Caco-2 (cell line): ENCODE data around the gene TMEM201. TPM values are rescaled to one million over a fixed set of nuclear protein-coding genes. Genes with fewer than 3 reads are reported as not detected.

Source experiments
- BruUV-seq: library from RNA; stranded (reverse); fragments of 400-500 nt; replicated peaks from 2 replicates; lab custom pipeline; 2021; lab: Mats Ljungman, UMichigan
- CTCF ChIA-PET: fragments of 300-600 bp; sonication (Branson Sonifier 250); formaldehyde crosslinking; loops from one replicate; lab custom pipeline; 2022; ENCODE audit warnings: antibody characterized with exemption; lab: Charles Lee
- POLR2A ChIA-PET: fragments of 300-600 bp; sonication (Branson Sonifier 250); formaldehyde crosslinking; loops from one replicate; lab custom pipeline; 2022; ENCODE audit warnings: antibody characterized with exemption; lab: Charles Lee
- DNase-seq, 2 experiments: peaks; one replicate each; pipeline versions ENCODE4 v3.0.0 to v3.0.0-alpha.2; 2020 to 2022
- H3K27me3 ChIP-seq: replicated peaks from 2 replicates; pipeline ENCODE4 v1.6.0; 2011; ENCODE audit warnings: low read length; ENCODE audit not compliant: control insufficient read depth, insufficient read depth
- H3K36me3 ChIP-seq: 2 replicates; pipeline ENCODE4 v1.5.1; 2011; ENCODE audit warnings: low read length; ENCODE audit not compliant: control insufficient read depth, insufficient read depth
- H3K4me1 ChIP-seq: fragments of 250-450 bp; sonication (Bioruptor Pico); 2 replicates; pipeline ENCODE4 v1.5.1; 2020; ENCODE audit warnings: mild to moderate bottlenecking
- H3K4me3 ChIP-seq: 2 replicates; pipeline ENCODE4 v1.5.1; 2011; ENCODE audit warnings: low read depth, mild to moderate bottlenecking, control low read depth, low read length
- H3K9me3 ChIP-seq: fragments of 250-450 bp; sonication (Bioruptor Pico); 2 replicates; pipeline ENCODE4 v1.5.1; 2020; ENCODE audit warnings: mild to moderate bottlenecking, moderate library complexity
- H3K27ac Mint-ChIP-seq: one replicate; pipeline ENCODE4 v1.8.0; 2022; ENCODE audit warnings: mixed read lengths; ENCODE audit not compliant: unreplicated experiment
- H3K27me3 Mint-ChIP-seq: one replicate; pipeline ENCODE4 v1.8.0; 2022; ENCODE audit warnings: mixed read lengths; ENCODE audit not compliant: insufficient read depth, unreplicated experiment
- H3K36me3 Mint-ChIP-seq: one replicate; pipeline ENCODE4 v1.8.0; 2022; ENCODE audit warnings: mild to moderate bottlenecking, mixed read lengths; ENCODE audit not compliant: insufficient read depth, unreplicated experiment
- H3K4me1 Mint-ChIP-seq: one replicate; pipeline ENCODE4 v1.8.0; 2022; ENCODE audit warnings: low read depth, mixed read lengths; ENCODE audit not compliant: unreplicated experiment
- H3K4me3 Mint-ChIP-seq: one replicate; pipeline ENCODE4 v1.8.0; 2022; ENCODE audit warnings: mild to moderate bottlenecking, moderate library complexity, mixed read lengths; ENCODE audit not compliant: unreplicated experiment
- H3K9me3 Mint-ChIP-seq: one replicate; pipeline ENCODE4 v1.8.0; 2022; ENCODE audit warnings: mixed read lengths; ENCODE audit not compliant: unreplicated experiment
- CTCF ChIP-seq, 2 experiments: fragments of 200-600 bp in 1 of 2; IDR thresholded peaks; 1 replicate in 1 of 2; 2 replicates in 1 of 2; pipeline versions ENCODE4 v1.5.1 to v1.8.0; 2011 to 2022; ENCODE audit warnings: antibody characterized with exemption in 1 of 2, control low read depth in 1 of 2, inconsistent platforms in 1 of 2, low read depth in 1 of 2, low read length in 1 of 2, mild to moderate bottlenecking in 1 of 2, moderate library complexity in 1 of 2; ENCODE audit not compliant: insufficient read depth in 1 of 2, severe bottlenecking in 1 of 2, unreplicated experiment in 1 of 2
- intact Hi-C: fragments of 100-400 bp; cut with micrococcal nuclease; formaldehyde crosslinking; loops from one replicate; pipeline ENCODE4 v1.10.0; 2022; ENCODE audit not compliant: unreplicated experiment
- total RNA-seq: library from RNA; stranded (reverse); gene quantifications from 2 replicates; pipeline ENCODE4 v1.2.3, GENCODE V29; 2022

The TMEM201 gene
- total RNA-seq, 1 experiment from 2014 or later = 27.2 TPM

- DNase-seq = no peak
- Mint-ChIP-seq H3K36me3 (no peaks in the 10 kb centered on the region), H3K9me3 (no peaks in the 10 kb centered on the region), H3K27ac (no peak overlapping the region), H3K4me3 (no peak overlapping the region), H3K4me1 (no peaks in the 10 kb centered on the region), H3K27me3 (peaks cover 12% of the 10 kb centered on the region)
- H3K4me1 ChIP-seq = 0 out of 2 replicates have a peak, but pooled peaks cover 7% of the 10 kb centered on the region
- POLR2A ChIA-PET = no interaction called here
- no TSS peak for BruUV-seq
- H3K4me3 ChIP-seq = no peak overlapping the region
- CTCF ChIA-PET = no interaction called here
- TF ChIP-seq CTCF (IDR thresholded peaks at IDR 0.05; ENCODE audit: insufficient read depth in 1 of 2, low read depth in 1 of 2, low read length in 1 of 2, severe bottlenecking in 1 of 2, unreplicated experiment in 1 of 2) = no peak
- H3K9me3 ChIP-seq = no peaks in the 10 kb centered on the region
- 0 out of 2 replicates have a peak, but pooled peaks cover 2% of the 10 kb centered on the region for H3K27me3 ChIP-seq
- intact Hi-C loops = no loop called here
- H3K36me3 ChIP-seq = no peaks in the 10 kb centered on the region
Measured at GRCh38 chr1:9654834-9655723, 66.4 kb downstream of the TMEM201 start.

- Histone ChIP-seq H3K4me3 (no peak overlapping the region), H3K9me3 (no peaks in the 10 kb centered on the region), H3K4me1 (0 out of 2 replicates have a peak, but pooled peaks cover 7% of the 10 kb centered on the region), H3K36me3 (no peaks in the 10 kb centered on the region), H3K27me3 (0 out of 2 replicates have a peak, but pooled peaks cover 2% of the 10 kb centered on the region)
- H3K4me3 Mint-ChIP-seq = no peak overlapping the region
- no peaks in the 10 kb centered on the region for H3K36me3 Mint-ChIP-seq
- ChIA-PET CTCF (no interaction called here), POLR2A (no interaction called here)
- BruUV-seq = no TSS peak
- DNase-seq = no peak
- no peaks in the 10 kb centered on the region for H3K9me3 Mint-ChIP-seq
- intact Hi-C loops = no loop called here
- H3K4me1 Mint-ChIP-seq = no peaks in the 10 kb centered on the region
- H3K27ac Mint-ChIP-seq = no peak overlapping the region
- TF ChIP-seq CTCF (IDR thresholded peaks at IDR 0.05; ENCODE audit: insufficient read depth in 1 of 2, low read depth in 1 of 2, low read length in 1 of 2, severe bottlenecking in 1 of 2, unreplicated experiment in 1 of 2) = no peak
- H3K27me3 Mint-ChIP-seq = peaks cover 7% of the 10 kb centered on the region
Measured at GRCh38 chr1:9655836-9656235, 67.1 kb downstream of the TMEM201 start.

GRCh38 chr1:9657521-9658032 is 68.9 kb downstream of the TMEM201 start:
- no peaks in the 10 kb centered on the region for H3K36me3 Mint-ChIP-seq
- BruUV-seq = no TSS peak
- H3K36me3 ChIP-seq = no peaks in the 10 kb centered on the region
- no peak for TF ChIP-seq CTCF (IDR thresholded peaks at IDR 0.05; ENCODE audit: insufficient read depth in 1 of 2, low read depth in 1 of 2, low read length in 1 of 2, severe bottlenecking in 1 of 2, unreplicated experiment in 1 of 2)
- H3K9me3 Mint-ChIP-seq = no peaks in the 10 kb centered on the region
- no peaks in the 10 kb centered on the region for H3K4me1 ChIP-seq
- H3K27ac Mint-ChIP-seq = no peak overlapping the region
- no peak overlapping the region for H3K4me3 ChIP-seq
- H3K27me3 Mint-ChIP-seq = peaks cover 4% of the 10 kb centered on the region
- H3K4me3 Mint-ChIP-seq = no peak overlapping the region
- no peak for DNase-seq
- H3K27me3 ChIP-seq = no peaks in the 10 kb centered on the region; the same call in 1 of the 2 replicates
- ChIA-PET POLR2A (no interaction called here), CTCF (no interaction called here)
- no peaks in the 10 kb centered on the region for H3K4me1 Mint-ChIP-seq
- intact Hi-C loops = no loop called here
- no peaks in the 10 kb centered on the region for H3K9me3 ChIP-seq
